Endodermal cell (in vitro differentiated cells): ENCODE measurements around the gene ASH1L. TPM values are rescaled to one million over a fixed set of nuclear protein-coding genes. Genes with fewer than 3 reads are reported as not detected.

Experiments used
- DNase-seq: peaks from one replicate; pipeline ENCODE4 v3.0.0-alpha.2; 2017
- H3K27ac ChIP-seq: 2 replicates; pipeline ENCODE4 v1.5.1; 2013; ENCODE audit warnings: mild to moderate bottlenecking, low read depth, low read length, moderate library complexity
- H3K27me3 ChIP-seq: 2 replicates; pipeline ENCODE4 v1.6.1; 2013; ENCODE audit warnings: mild to moderate bottlenecking, low read length, moderate library complexity; ENCODE audit not compliant: insufficient read depth, control insufficient read depth, poor library complexity, severe bottlenecking
- H3K36me3 ChIP-seq: 2 replicates; pipeline ENCODE4 v1.7.0; 2013; ENCODE audit warnings: mild to moderate bottlenecking, low read length, moderate library complexity; ENCODE audit not compliant: control insufficient read depth, insufficient read depth
- H3K4me1 ChIP-seq: one replicate; pipeline ENCODE4 v1.7.0; 2013; ENCODE audit warnings: low read length; ENCODE audit not compliant: control insufficient read depth, insufficient read depth
- H3K4me3 ChIP-seq: 2 replicates; pipeline ENCODE4 v1.5.1; 2013; ENCODE audit warnings: mild to moderate bottlenecking, low read length, moderate library complexity
- H3K9ac ChIP-seq: 2 replicates; pipeline ENCODE4 v1.6.1; 2013; ENCODE audit warnings: mild to moderate bottlenecking, low read length, moderate library complexity; ENCODE audit not compliant: poor library complexity, severe bottlenecking; ENCODE audit errors: extremely low read depth
- H3K9me3 ChIP-seq: 2 replicates; pipeline ENCODE4 v1.6.1; 2013; ENCODE audit warnings: mild to moderate bottlenecking, low read length, moderate library complexity; ENCODE audit not compliant: control insufficient read depth
- H3K27ac Mint-ChIP-seq: 2 replicates; pipeline ENCODE4 v1.8.0; 2020; ENCODE audit warnings: mixed read lengths
- H3K27me3 Mint-ChIP-seq: 2 replicates; pipeline ENCODE4 v1.8.0; 2021; ENCODE audit warnings: mild to moderate bottlenecking, mixed read lengths; ENCODE audit not compliant: insufficient read depth
- H3K36me3 Mint-ChIP-seq: 2 replicates; pipeline ENCODE4 v1.8.0; 2020; ENCODE audit warnings: low read depth, mixed read lengths
- H3K4me1 Mint-ChIP-seq: 2 replicates; pipeline ENCODE4 v1.8.0; 2020; ENCODE audit warnings: mixed read lengths
- H3K4me3 Mint-ChIP-seq: 2 replicates; pipeline ENCODE4 v1.8.0; 2020; ENCODE audit warnings: mild to moderate bottlenecking, moderate library complexity, mixed read lengths
- H3K9me3 Mint-ChIP-seq: 2 replicates; pipeline ENCODE4 v1.8.0; 2020; ENCODE audit warnings: mild to moderate bottlenecking, mixed read lengths
- CTCF ChIP-seq: fragments of 200-600 bp; sonication (generic); conservative IDR thresholded peaks from 2 replicates; pipeline ENCODE4 v1.5.0; 2021; ENCODE audit warnings: antibody characterized with exemption, mild to moderate bottlenecking
- WGBS, 2 experiments: methylation state at CpG; one replicate each; pipeline versions ENCODE4 v1.1.5 to v1.1.7; 2013; ENCODE audit warnings: missing lambda C conversion rate in 2 of 2, mixed read lengths in 1 of 2; ENCODE audit not compliant: insufficient coverage in 1 of 2, insufficient read length in 1 of 2; 5-methylcytosine and 5-hydroxymethylcytosine counted together
- total RNA-seq, 2 donors: library from RNA; stranded (reverse); fragmentation: NEBNext Ultra II Directional in 1 of 2; extraction: Animal tissue kit (Norgen Biotek cat#: 25700) in 1 of 2; gene quantifications; 2 replicates in 1 of 2; 3 replicates in 1 of 2; pipeline ENCODE4 v1.2.1, GENCODE V29; 2021

Gene ASH1L
- total RNA-seq, 2 donors from 2014 or later, result 34.5 to 37.0 TPM

- Mint-ChIP-seq H3K4me1 (peaks cover 31% of the 10 kb centered on the region), H3K9me3 (no peaks in the 10 kb centered on the region), H3K27ac (peak overlapping the region; percentile 74), H3K36me3 (peaks cover 30% of the 10 kb centered on the region), H3K27me3 (peaks cover 14% of the 10 kb centered on the region), H3K4me3 (peak overlapping the region; percentile 90)
- Histone ChIP-seq H3K9ac (no peak overlapping the region), H3K9me3 (no peaks in the 10 kb centered on the region), H3K4me1 (peaks cover 17% of the 10 kb centered on the region), H3K27ac (no peak overlapping the region), H3K36me3 (peaks cover 45% of the 10 kb centered on the region), H3K27me3 (no peaks in the 10 kb centered on the region), H3K4me3 (peak overlapping the region; percentile 97)
- DNase-seq, result no peak
- TF ChIP-seq CTCF, result no peak
- WGBS, 2 experiments, result 5 to 6% methylated on average over 14 to 28 of the region's 28 CpGs
Observed at GRCh38 chr1:155322571-155322952, 240.0 kb downstream of the ASH1L start.

- Histone ChIP-seq H3K9me3 (no peaks in the 10 kb centered on the region), H3K36me3 (peaks cover 43% of the 10 kb centered on the region), H3K27ac (peak overlapping the region; percentile 75), H3K4me3 (peak overlapping the region; percentile 97), H3K4me1 (peaks cover 17% of the 10 kb centered on the region), H3K27me3 (no peaks in the 10 kb centered on the region), H3K9ac (no peak overlapping the region)
- peaks cover 28% of the 10 kb centered on the region for H3K36me3 Mint-ChIP-seq
- H3K27ac Mint-ChIP-seq, result peak overlapping the region; percentile 74
- H3K27me3 Mint-ChIP-seq, result peaks cover 14% of the 10 kb centered on the region
- TF ChIP-seq CTCF, result no peak
- H3K4me3 Mint-ChIP-seq, result peak overlapping the region; percentile 90
- WGBS, 2 experiments, result 61% methylated on average over 24 to 27 of the region's 27 CpGs
- H3K9me3 Mint-ChIP-seq, result no peaks in the 10 kb centered on the region
- H3K4me1 Mint-ChIP-seq, result peaks cover 31% of the 10 kb centered on the region
- DNase-seq, result peak; percentile 70
Observed at GRCh38 chr1:155321639-155322503, 240.7 kb downstream of the ASH1L start.

GRCh38 chr1:155320661-155321617 lies 241.7 kb downstream of the ASH1L start, which contains the start of gene RUSC1:
TSS of gene RUSC1 (plus strand) at chr1:155320894. CDS start at chr1:155321774, 880 bp downstream.
- peaks cover 28% of the 10 kb centered on the region for H3K4me1 Mint-ChIP-seq
- peak within 1 kb of the TSS; percentile 90 for H3K4me3 Mint-ChIP-seq
- Histone ChIP-seq H3K36me3 (peaks cover 37% of the 10 kb centered on the region), H3K9me3 (no peaks in the 10 kb centered on the region), H3K27ac (peak within 1 kb of the TSS; percentile 75), H3K4me1 (peaks cover 9% of the 10 kb centered on the region), H3K27me3 (no peaks in the 10 kb centered on the region), H3K9ac (no peak within 1 kb of the TSS), H3K4me3 (peak within 1 kb of the TSS; percentile 72)
- H3K27me3 Mint-ChIP-seq, result peaks cover 14% of the 10 kb centered on the region
- WGBS, 2 experiments, result 28 to 69% methylated on average over 24 to 51 of the region's 51 CpGs
- H3K9me3 Mint-ChIP-seq, result no peaks in the 10 kb centered on the region
- H3K36me3 Mint-ChIP-seq, result peaks cover 28% of the 10 kb centered on the region
- H3K27ac Mint-ChIP-seq, result peak within 1 kb of the TSS; percentile 39
- DNase-seq, result peak; percentile 94
- TF ChIP-seq CTCF, result no peak
